HG02642 (cell line): ENCODE results near the gene F7.
"Not testable (repeated sequence)": the region's sequence is repeated elsewhere in the genome, so short reads cannot be mapped to it uniquely, and the experiment has no call there.

ENCODE experiments used
- ATAC-seq: cut with Tn5 transposase; IDR thresholded peaks from one replicate; pipeline ENCODE4 v1.9.1; 2021; ENCODE audit warnings: mild to moderate bottlenecking; ENCODE audit not compliant: unreplicated experiment, poor library complexity

The F7 gene

GRCh38 chr13:113150550-113151365 lies 45.2 kb downstream of the F7 start:
- no peak for ATAC-seq

- no peak for ATAC-seq
These were observed 46.4 kb downstream of the F7 start for GRCh38 chr13:113151745-113152690.

- ATAC-seq = no peak
These were observed 47.0 kb downstream of the F7 start for GRCh38 chr13:113152691-113152983.

GRCh38 chr13:113152984-113153809 lies 47.6 kb downstream of the F7 start:
- peak; percentile 33 for ATAC-seq

- peak; percentile 59 for ATAC-seq
These were observed 48.5 kb downstream of the F7 start for GRCh38 chr13:113153810-113154748.

- no peak for ATAC-seq
These were observed 49.6 kb downstream of the F7 start for GRCh38 chr13:113155201-113155600.

GRCh38 chr13:113155982-113156655 lies 50.5 kb downstream of the F7 start:
- no peak for ATAC-seq

- ATAC-seq = no peak
These were observed 51.8 kb downstream of the F7 start for GRCh38 chr13:113157206-113157928.

GRCh38 chr13:113157929-113158747 lies 52.5 kb downstream of the F7 start, which contains the start of gene PROZ:
Gene PROZ, plus strand, starts transcription at chr13:113158648. Its CDS starts 13 bp downstream, at chr13:113158661.
- ATAC-seq = no peak

GRCh38 chr13:113158946-113159345 lies 53.4 kb downstream of the F7 start:
- no peak for ATAC-seq

- ATAC-seq = no peak
These were observed 54.1 kb downstream of the F7 start for GRCh38 chr13:113159701-113160100.

GRCh38 chr13:113160983-113161382 lies 55.4 kb downstream of the F7 start:
- no peak for ATAC-seq

- no peak for ATAC-seq
These were observed 55.8 kb downstream of the F7 start for GRCh38 chr13:113161433-113161832.

GRCh38 chr13:113161975-113162374 lies 56.4 kb downstream of the F7 start:
- ATAC-seq = not testable (repeated sequence)

- ATAC-seq = no peak
These were observed 57.4 kb downstream of the F7 start for GRCh38 chr13:113162783-113163685.

- ATAC-seq = no peak
These were observed 58.9 kb downstream of the F7 start for GRCh38 chr13:113164492-113164891.
